Endothelial cell of umbilical vein (primary cell): ENCODE measurements around the gene TSBP1.
"Not testable (repeated sequence)": the region's sequence is repeated elsewhere in the genome, so short reads cannot be mapped to it uniquely, and the experiment has no call there.

Experiments used
- CTCF ChIP-seq, 2 donors: IDR thresholded peaks; 1 replicate in 1 of 2; 2 replicates in 1 of 2; pipeline ENCODE4 v1.5.1; 2011; ENCODE audit warnings: low read length in 2 of 2, mild to moderate bottlenecking in 2 of 2, moderate library complexity in 2 of 2, control low read depth in 1 of 2, inconsistent platforms in 1 of 2, low read depth in 1 of 2; ENCODE audit not compliant: insufficient read depth in 1 of 2; ENCODE audit errors: extremely low read depth in 1 of 2
- MYC ChIP-seq: IDR thresholded peaks from one replicate; pipeline ENCODE4 v1.6.1; 2011; ENCODE audit warnings: mild to moderate bottlenecking, low read depth, low read length

- TF ChIP-seq CTCF (IDR thresholded peaks at IDR 0.05; ENCODE audit: extremely low read depth in 1 of 2, insufficient read depth in 1 of 2, low read depth in 1 of 2, low read length in 2 of 2); MYC: not testable (repeated sequence)
These were observed 13.2 kb downstream of the TSBP1 start for GRCh38 chr6:32358548-32358947.
